IPS-NIHi7 (cell line): Measurements from ENCODE around the gene EPB41L4B.
A peak's percentile ranks its signal among the peaks of the same experiment; 100 is the strongest.
"Not testable (repeated sequence)": the region's sequence is repeated elsewhere in the genome, so short reads cannot be mapped to it uniquely, and the experiment has no call there.

Experiments
- DNase-seq: peaks from one replicate; pipeline ENCODE4 v3.0.0; 2012; ENCODE audit warnings: mixed read lengths; ENCODE audit errors: extremely low spot score

Gene EPB41L4B

GRCh38 chr9:109320742-109321448 is at the start of gene EPB41L4B:
EPB41L4B (minus strand) TSS chr9:109321059; CDS start chr9:109320446, 613 bp downstream.
- peak; percentile 88 for DNase-seq

GRCh38 chr9:109369285-109369684 is 48.4 kb upstream of the EPB41L4B start:
- no peak for DNase-seq

DNA sequence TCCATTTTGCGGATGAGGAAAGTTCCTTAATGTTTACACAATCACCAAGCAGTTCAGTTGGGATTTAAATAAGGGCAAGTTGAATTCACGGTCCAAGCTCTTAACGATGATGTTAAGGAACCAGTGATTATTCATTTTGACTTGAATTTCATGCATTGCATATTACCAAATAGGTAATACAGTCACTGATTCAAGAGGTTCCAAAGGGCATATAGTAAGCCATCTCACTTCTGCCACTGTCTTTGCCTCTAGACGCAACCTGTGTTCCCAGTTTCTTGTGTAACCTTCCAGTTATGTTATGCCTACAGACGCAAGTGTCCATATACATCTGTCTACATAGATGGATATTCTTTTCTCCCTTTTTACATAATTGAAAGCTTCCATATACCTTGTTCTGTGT is 39.9 kb upstream of the EPB41L4B start:
- no peak for DNase-seq

DNA sequence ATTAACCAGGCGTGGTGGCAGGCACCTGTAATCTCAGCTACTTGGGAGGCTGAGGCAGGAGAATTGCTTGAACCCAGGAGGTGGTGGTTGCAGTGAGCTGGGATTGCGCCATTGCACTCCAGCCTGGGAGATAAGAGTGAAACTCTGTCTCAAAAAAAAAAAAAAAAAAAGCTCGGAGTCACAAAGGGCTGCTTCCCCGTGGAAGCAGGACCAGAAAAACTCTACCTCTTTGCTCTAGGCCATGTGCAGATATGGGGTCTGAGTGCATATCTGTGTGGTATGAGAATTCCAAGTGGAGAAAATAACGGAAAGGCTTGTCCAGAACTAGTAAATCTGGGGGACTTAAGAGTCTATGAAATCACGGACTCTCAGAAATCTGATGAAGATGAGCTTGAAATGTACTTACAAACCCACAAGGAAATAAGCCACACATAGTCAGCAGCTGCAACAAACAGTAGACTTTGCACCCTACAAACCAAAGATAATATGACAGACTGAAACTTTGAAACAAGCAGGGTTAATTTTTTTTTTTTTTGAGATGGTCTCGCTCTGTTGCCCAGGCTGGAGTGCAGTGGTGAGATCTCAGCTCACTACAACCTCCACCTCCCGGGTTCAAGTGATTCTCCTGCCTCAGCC is 38.2 kb upstream of the EPB41L4B start:
- not testable (repeated sequence) for DNase-seq

DNA sequence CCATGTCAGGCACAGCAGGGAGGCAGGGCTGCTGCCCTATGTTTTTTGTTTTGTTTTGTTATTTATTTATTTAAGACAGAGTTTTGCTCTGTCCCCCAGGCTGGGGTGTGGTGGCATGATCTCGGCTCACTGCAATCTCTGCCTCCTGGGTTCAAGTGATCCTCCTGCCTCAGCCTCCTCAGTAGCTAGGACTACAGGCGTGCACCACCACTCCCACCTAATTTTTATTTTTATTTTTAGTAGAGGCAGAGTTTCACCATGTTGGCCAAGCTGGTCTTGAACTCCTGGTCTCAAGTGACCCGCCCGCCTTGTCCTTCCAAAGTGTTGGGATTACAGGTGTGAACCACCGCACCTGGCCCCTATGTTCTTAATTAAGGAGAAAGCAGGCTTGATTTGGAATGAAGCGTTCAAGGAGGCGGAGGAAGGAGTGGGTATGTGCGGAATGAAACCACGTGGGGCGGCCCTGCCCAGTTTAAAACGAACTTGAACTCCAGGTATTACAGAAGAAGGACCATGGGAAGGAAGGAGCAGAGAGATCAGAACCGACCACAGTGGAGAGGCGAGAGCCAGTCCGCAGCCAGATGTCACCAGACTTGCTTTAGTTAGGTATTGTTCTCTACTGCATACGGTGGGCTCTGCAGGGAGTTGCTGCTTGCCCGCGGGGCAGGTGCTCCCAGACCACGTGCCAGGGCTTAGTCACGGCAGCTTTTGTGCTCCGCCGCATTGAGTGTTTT is 34.9 kb upstream of the EPB41L4B start:
- DNase-seq = peak; percentile 41

DNA sequence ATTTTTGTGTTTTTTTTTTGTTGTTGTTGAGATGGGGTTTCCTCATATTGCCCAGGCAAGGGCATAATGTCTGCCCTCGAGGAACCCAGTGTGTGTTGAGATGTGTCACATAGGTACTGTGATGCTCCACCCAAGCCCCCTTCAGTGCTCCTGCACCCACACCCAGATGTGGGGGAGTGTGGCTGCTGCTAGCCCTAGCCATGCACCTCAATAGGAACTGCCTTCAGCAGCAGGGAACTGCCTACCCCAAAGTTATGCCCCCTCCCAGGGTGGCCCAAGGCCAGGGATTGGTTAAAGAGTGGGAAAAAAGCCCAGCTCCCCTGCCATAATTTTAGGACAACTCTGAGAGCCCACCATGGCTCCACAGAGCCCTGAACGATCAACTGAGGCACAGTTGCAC is 33.3 kb upstream of the EPB41L4B start:
- DNase-seq = no peak

GRCh38 chr9:109351032-109351431 is 30.2 kb upstream of the EPB41L4B start:
- DNase-seq = no peak

DNA sequence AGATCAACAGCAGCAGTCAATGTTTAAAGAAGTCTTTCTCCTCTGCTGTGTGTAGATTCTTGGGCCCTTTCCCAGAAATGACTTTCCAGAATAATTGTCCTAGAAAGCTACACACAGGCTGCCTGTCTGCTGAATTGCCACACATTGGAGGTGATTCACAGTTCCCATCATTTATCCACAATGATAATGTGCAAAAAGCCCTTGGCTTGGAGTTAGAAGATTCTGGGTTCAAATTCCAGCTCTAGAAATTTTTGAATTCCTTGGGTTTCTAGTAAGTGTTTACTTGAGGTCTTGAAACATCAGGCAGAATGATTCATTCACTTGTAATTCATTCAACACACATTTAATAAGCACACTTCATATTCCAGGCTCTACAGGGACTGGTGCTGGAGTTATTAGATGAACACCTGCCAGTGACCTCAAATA is 28.6 kb upstream of the EPB41L4B start:
- DNase-seq = no peak

DNA sequence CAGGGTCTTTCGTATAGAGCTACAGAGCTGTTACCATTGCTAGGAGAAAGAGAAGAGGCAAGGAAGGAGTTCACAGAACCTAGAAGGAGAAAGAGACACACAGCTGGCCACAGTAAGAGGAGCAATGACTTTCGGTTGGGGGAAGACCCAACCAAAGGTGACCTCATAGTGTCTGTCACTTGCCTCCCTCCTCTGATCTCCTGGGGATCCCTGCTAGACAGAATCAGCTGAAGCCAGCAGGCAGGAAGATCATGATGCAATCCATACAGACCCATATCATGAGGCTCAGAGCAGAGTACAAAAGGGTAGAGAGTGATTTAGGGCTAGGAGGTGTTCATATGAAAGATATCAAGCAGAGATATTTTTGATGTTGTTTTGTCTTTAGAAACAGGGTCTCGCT is 26.0 kb upstream of the EPB41L4B start:
- DNase-seq = no peak

DNA sequence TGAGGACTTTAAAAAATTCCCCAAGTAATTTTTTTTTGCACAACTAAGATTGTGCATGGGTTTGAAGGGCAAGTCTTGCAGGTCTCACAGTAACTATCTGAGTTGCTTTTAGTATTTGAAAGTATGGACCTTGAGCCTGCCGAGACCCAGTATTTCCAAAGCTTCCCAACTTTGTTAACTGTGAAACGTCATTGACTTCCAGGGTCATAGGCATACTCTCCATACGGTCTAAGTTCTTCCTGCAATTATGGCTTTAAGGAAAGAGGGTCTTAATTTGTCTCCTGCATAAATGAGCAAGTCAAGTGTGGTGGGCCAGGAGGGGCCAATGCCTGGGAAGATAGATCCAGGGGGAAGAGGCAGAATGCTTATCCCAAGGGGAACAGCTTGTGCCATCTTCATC is 24.0 kb upstream of the EPB41L4B start:
- DNase-seq = no peak

DNA sequence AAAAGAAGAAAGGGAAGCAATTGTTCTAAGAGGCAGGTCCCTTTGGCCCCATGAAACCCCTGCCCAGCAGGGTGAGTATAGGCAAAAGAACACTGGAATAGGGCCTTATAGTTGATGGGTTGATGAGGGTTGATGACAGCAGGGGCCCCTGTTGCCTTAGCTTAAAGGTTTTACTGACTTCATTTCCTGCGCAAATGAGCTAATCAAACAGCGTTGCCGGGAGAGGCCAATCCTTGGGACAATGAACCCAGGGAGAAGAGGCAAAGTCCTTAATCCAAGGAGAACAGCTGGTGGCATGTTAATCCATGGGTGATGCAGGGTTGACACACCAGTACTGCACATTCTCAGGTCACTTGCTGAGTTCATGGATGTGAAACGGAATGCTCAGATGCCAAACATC is 22.0 kb upstream of the EPB41L4B start:
- no peak for DNase-seq

- DNase-seq = no peak
These were observed 20.7 kb upstream of the EPB41L4B start for GRCh38 chr9:109341561-109341960.

DNA sequence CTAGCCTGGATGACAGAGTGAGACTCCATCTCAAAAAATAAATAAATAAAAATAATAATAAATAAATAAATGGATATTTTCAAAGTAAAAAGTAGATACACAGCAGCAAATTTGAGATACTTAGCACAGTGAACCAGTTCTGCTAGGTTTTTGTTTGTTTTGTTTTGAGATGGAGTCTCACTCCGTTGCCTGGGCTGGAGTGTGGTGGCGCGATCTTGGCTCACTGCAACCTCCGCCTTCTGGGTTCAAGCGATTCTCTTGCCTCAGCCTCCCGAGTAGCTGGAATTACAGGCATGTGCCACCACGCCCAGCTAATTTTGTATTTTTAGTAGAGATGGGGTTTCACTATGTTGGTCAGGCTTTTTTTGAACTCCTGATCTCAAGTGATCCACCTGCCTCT is 20.1 kb upstream of the EPB41L4B start:
- not testable (repeated sequence) for DNase-seq

DNA sequence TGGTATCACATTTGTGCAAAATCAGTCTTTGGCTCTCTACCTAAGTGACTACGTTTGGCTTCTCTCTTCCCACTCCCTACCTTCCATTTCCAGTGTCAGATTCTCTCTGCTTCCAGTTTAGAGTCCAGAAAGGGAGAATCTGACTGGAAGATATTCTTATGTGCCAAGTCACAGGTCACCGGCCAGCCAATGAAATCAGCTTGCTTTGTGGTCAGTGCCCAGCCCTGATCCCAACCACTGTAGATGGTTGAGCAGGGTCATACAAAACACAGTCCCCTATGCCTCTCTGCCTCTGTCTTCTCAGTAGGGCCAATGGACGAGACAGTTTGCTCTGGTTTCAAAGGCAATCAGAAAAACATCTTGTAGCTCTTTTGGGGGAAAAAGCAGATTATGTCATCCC is 15.6 kb upstream of the EPB41L4B start:
- no peak for DNase-seq

DNA sequence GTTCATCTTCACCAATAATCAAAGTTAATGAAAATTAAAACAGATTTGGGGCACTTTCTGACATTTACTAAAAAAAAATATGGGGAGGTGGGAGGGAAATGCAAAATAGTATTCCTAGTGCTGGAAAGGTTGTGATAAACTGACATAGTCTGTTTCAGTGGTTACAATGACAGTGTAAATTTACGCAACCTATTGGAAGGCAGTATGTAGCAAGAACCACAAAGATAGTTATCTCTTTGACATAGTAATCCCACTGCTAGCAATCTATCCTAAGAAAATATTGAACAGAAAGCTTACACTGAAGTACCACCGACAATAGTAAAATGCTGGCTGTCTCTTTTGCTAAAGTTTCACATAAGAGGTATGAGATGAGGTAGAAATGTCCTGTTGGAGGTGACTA is 15.1 kb upstream of the EPB41L4B start:
- DNase-seq = no peak

- no peak for DNase-seq
These were observed 14.3 kb upstream of the EPB41L4B start for GRCh38 chr9:109335121-109335520.

- DNase-seq = no peak
These were observed 10.5 kb upstream of the EPB41L4B start for GRCh38 chr9:109331353-109331752.

DNA sequence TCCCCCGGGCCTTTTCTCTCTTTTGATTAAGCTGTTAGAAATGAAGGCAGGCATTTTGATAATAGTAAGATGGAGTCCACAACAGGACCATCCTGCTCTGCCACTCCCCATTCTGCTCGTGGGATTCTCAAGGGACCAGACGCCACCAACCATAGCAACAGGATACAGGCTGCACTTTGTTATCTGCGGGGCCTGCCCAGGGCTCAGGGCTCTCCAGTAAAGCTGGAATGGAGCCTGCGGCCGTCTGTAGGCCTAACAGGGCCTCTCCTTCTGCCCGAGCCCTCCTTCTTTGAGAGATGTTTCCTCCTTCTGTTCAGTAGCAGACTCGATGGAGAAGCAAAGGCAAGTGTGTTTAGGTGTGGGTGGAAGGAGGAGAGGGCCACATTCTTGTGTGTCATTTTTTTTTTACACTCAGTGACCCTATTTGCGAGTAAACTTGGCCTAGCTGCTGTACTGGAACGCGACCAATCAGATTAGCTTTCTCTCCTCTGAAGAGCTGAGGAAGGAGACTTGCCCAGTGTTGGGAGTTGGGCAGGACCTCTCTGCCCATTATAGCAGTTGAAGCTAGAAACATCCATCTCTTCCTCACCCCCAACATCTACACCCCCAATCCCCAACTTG is 8.9 kb upstream of the EPB41L4B start:
- no peak for DNase-seq

DNA sequence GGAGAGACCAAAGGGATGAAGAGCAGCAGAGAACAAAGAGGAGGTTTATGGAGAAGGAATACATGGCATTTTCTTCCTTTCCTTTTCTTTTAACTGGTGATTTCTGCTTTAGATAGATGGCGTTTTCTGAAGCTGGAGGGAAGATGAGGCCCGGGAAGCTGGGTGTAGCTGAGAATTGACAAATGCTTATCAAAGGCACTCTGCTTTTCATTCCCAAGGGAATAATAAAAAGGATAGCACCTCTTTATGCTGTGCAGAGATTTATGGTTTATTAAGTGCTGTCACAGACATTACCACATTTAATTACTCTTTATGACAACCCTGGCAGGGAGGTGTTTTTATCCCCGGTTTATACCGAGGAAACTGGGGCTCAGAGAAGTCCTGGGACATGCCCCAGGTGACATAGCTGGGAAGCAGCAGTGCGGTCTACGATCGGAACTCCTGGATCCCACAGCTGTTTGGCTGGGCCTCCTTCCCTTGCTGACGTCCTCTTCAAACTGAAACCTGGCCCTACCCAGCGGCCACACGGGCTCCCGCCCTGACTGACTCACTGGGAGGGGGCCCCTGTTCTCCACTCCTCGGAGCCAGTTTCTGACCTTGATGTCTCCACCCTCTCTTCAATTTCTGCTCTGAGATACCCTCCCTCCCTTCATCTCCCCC is 8.2 kb upstream of the EPB41L4B start:
- no peak for DNase-seq

- DNase-seq = no peak
These were observed 4.2 kb upstream of the EPB41L4B start for GRCh38 chr9:109325089-109325488.

DNA sequence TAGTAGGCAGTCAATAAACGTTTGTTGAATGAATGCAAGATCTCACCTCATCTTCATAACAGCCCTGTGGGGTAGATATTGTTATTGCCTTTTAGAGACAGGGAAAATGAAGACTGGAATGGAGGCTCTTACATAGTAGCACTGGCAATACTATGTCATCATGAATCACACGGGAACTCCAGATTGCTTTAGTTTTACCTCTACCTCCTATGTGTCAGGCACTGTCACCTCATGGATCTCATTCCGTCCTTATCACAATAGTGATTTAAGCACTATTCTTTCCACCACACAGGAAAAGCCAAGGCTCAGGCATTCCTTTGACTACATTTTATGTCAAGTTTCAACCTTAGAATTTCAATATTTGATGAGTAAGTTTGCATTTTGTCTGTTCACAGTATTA is 2.9 kb upstream of the EPB41L4B start:
- no peak for DNase-seq

GRCh38 chr9:109321727-109322126 is 868 bp upstream of the EPB41L4B start:
- no peak for DNase-seq
